Skeletal muscle tissue (tissue), 4 donors: ENCODE measurements around the gene FSD2. TPM values are rescaled to one million over a fixed set of nuclear protein-coding genes. Genes with fewer than 3 reads are reported as not detected.

Experiments
- H3K27ac ChIP-seq: one replicate; pipeline ENCODE4 v1.7.0; 2013; ENCODE audit warnings: mild to moderate bottlenecking, low read depth, low read length, inconsistent platforms
- H3K27me3 ChIP-seq, 3 donors: one replicate each; pipeline ENCODE4 v1.7.0; 2013; ENCODE audit warnings: low read length in 3 of 3; ENCODE audit not compliant: control insufficient read depth in 3 of 3, insufficient read depth in 3 of 3
- H3K36me3 ChIP-seq, 3 donors: one replicate each; pipeline ENCODE4 v1.7.0; 2013; ENCODE audit warnings: low read length in 3 of 3; ENCODE audit not compliant: control insufficient read depth in 3 of 3, insufficient read depth in 3 of 3
- H3K4me1 ChIP-seq, 3 donors: one replicate each; pipeline ENCODE4 v1.7.0; 2013; ENCODE audit warnings: low read length in 3 of 3, mild to moderate bottlenecking in 3 of 3; ENCODE audit not compliant: control insufficient read depth in 3 of 3, insufficient read depth in 3 of 3
- H3K4me3 ChIP-seq, 3 donors: one replicate each; pipeline ENCODE4 v1.7.0; 2013; ENCODE audit warnings: low read length in 3 of 3
- H3K9ac ChIP-seq, 3 donors: one replicate each; pipeline ENCODE4 v1.7.0; 2013; ENCODE audit warnings: low read length in 3 of 3, mild to moderate bottlenecking in 3 of 3, moderate library complexity in 2 of 3, low read depth in 1 of 3
- H3K9me3 ChIP-seq, 3 donors: one replicate each; pipeline ENCODE4 v1.7.0; 2013; ENCODE audit warnings: low read length in 3 of 3; ENCODE audit not compliant: control insufficient read depth in 3 of 3
- total RNA-seq: library from RNA; depleted of rRNA; stranded (reverse); fragments of >200 nt; gene quantifications from one replicate; pipeline ENCODE4 v1.2.3, GENCODE V29; 2014
- donor health status: Osteomylitis.

The FSD2 gene, protein sequence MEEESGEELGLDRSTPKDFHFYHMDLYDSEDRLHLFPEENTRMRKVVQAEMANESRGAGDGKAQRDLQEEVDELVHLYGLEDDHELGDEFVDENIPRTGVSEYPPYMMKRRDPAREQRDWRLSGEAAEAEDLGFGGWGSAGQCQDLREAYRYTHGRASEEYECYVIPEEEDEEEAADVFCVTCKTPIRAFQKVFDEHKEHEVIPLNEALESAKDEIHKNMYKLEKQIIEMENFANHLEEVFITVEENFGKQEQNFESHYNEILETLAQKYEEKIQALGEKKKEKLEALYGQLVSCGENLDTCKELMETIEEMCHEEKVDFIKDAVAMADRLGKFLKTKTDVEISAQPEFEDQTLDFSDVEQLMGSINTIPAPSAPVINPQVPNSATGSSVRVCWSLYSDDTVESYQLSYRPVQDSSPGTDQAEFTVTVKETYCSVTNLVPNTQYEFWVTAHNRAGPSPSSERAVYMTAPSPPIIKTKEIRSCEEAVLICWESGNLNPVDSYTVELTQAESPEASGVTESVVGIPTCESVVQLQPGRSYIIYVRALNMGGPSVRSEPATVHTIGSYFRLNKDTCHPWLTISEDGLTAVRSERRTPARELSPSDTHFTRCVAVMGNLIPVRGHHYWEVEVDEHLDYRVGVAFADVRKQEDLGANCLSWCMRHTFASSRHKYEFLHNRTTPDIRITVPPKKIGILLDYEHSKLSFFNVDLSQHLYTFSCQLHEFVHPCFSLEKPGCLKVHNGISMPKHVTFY
- 26.6 TPM for total RNA-seq

DNA sequence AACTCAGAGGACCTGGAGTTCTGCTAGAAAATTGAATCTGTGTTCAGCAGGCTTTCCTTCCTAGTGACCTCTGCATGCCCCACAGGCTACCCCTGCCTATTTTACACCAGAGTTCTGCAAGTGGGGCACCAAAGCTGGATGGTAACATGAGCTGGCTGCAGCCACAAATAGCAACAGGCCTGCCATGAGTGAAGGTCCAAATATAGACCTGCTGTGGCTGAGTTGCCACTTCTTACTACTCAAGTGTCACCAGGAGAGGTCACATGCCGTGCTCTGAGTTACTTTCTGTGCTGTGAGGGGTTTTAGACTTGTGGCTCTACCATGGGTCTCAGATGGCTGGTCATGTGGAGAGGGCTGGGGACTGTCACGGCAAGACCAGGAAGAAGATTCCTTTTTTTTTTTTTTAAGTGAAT is at the start of gene FSD2:
Gene FSD2 (minus strand): TSS at position 76 of the 413 bp plus-strand sequence. CDS start 18,679 bp downstream, outside the sequence.
- peak within 1 kb of the TSS; percentile 99 for H3K27ac ChIP-seq
- peaks cover 0 to 15% (median 11%) of the 10 kb centered on the region in 3 donors for H3K36me3 ChIP-seq
- H3K9ac ChIP-seq = peak within 1 kb of the TSS; percentile 86 to 95 (median 90)
- peaks cover 46 to 60% (median 52%) of the 10 kb centered on the region in 3 donors for H3K4me1 ChIP-seq
- no peaks in the 10 kb centered on the region for H3K27me3 ChIP-seq
- no peaks in the 10 kb centered on the region for H3K9me3 ChIP-seq
- peak within 1 kb of the TSS; percentile 71 to 85 (median 74) for H3K4me3 ChIP-seq

DNA sequence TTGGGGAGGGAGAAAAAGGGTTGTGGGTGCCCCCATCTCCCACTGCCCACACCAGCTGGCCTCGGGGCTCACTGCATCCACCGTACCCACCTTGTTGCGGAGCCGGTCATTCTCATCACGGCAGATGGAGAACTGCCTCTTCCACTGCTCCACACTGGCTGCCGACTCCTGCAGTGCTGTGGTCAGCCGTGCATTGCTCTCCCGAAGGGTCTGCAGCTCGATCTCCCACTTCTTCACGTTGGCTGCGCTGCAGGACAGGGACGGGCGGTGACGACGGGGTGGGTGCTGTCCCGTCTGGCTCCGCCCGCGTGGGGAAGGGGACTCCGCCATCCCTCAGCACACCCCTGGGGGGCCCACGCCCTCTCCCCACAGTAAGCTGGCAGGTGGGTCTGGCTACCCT is 48.7 kb upstream of the FSD2 start:
- Histone ChIP-seq H3K27ac (no peak overlapping the region), H3K36me3 (peaks cover 19 to 38% (median 37%) of the 10 kb centered on the region in 3 donors), H3K9me3 (no peaks in the 10 kb centered on the region), H3K4me1 (peaks cover 4 to 16% (median 8%) of the 10 kb centered on the region in 3 donors), H3K4me3 (no peak overlapping the region), H3K9ac (no peak overlapping the region), H3K27me3 (no peaks in the 10 kb centered on the region)

DNA sequence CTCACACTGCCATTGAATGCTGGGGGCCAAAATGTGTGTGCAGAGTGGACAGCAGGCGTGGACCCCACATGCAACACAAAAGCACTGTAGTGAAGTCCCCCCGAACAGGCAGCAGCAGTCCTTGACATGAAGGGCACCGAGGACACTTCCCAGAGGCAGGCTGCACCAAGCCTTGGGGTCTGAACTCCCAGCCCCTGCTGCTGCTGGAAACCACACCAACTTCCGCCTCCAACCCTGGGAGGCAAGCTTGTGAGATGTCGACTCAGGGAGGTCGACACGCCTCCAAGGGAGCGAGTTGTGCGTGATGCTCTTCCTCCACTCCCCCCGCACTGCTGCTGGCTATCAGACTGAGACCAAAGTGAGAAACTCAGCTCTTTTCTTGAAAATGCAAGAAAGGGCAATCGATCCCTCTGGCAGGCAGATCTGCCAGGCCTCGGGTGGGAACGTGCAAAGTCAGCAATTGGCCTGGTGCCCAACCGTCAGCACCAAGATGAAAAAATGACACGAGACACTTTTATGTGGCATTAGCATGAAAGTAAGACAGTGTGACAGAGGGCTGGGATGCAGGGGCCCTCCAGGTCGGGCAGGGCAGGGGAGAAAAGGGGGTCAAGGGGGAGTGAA is 47.2 kb upstream of the FSD2 start:
- Histone ChIP-seq H3K4me1 (peaks cover 7 to 29% (median 18%) of the 10 kb centered on the region in 3 donors), H3K9ac (no peak overlapping the region), H3K36me3 (peaks cover 19 to 30% (median 30%) of the 10 kb centered on the region in 3 donors), H3K27ac (no peak overlapping the region), H3K9me3 (no peaks in the 10 kb centered on the region), H3K27me3 (no peaks in the 10 kb centered on the region), H3K4me3 (no peak overlapping the region)

DNA sequence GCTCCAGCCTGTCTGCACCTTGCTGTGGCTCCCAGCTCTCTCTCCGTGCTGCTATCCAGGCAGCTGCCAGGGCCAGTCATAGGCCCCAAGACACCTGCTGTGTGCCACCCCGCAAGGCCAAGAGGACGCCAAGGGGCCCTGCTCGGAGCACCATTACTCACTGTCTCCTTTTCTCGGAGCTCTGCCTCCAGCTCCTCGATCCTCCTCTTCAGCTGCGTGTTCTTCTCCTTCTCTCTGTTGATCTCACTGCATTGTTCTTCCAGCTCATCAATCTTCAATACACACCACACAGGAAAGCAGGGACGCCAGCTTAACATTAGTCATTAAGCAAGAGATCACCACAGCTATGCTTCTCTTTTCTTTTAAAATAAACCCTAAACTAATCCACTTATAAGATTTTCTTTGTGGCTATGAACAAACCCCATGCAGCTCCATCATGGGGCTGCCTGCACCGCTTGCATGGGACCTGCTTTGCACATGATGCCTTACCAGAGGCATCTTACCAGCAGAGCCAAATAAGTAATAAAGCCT is 46.2 kb upstream of the FSD2 start:
- Histone ChIP-seq H3K4me1 (peaks cover 7 to 29% (median 18%) of the 10 kb centered on the region in 3 donors), H3K9ac (no peak overlapping the region), H3K9me3 (no peaks in the 10 kb centered on the region)

DNA sequence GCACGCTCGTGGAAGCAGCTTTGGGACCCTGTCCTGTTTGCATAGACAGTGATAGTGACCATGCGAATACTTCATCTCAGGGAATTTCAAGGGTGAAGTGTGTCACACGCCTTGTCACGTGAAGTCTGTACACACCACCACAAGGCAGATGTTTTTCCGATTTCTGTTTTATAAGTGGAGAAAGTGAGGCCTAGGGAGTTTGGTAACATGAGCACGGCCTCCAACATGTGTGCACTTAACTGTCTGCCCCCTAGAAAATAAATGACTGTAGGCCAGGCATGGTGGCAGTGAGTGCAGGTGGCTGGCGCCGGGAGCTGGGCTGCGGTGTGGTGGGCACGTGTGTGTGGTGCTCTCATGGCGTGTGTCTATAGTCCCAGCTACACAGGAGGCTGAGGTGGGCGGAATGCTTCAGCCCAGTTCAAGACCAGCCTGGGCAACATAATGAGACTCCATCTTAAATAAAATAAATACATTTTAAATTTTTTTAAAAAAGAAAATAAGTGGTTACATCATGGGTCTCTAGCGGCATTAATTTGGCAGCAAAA is 45.5 kb upstream of the FSD2 start:
- no peak overlapping the region for H3K9ac ChIP-seq
- H3K9me3 ChIP-seq = no peaks in the 10 kb centered on the region
- H3K27me3 ChIP-seq = no peaks in the 10 kb centered on the region
- no peak overlapping the region for H3K4me3 ChIP-seq
- H3K27ac ChIP-seq = no peak overlapping the region
- H3K4me1 ChIP-seq = peaks cover 7 to 29% (median 18%) of the 10 kb centered on the region in 3 donors
- H3K36me3 ChIP-seq = peaks cover 21 to 42% (median 42%) of the 10 kb centered on the region in 3 donors

More for the DNA sequence above, 46.2 kb upstream of the FSD2 start:
- Histone ChIP-seq H3K36me3 (peaks cover 21 to 39% (median 36%) of the 10 kb centered on the region in 3 donors), H3K27me3 (no peaks in the 10 kb centered on the region), H3K27ac (no peak overlapping the region), H3K4me3 (no peak overlapping the region)

DNA sequence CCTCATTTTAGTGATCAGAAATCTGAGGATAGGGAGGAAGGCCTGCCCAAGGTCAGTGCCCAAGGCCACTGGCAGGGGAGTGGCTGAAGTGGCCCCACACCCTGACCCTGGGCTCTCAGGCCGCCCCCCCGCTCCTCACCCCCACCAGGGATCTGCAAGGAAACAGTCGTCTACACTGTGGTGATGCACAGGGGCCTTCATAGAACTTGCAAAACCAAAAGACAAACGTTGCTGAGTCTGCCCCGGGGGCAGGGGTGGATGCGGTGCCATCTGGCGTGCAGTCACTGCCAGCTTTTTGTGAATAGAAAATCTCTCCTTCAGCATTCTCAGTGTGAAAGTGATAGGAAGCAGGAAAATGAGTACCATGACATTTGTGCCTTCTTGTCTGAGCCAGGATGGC is 44.9 kb upstream of the FSD2 start:
- Histone ChIP-seq H3K36me3 (peaks cover 21 to 44% (median 42%) of the 10 kb centered on the region in 3 donors), H3K9ac (peak overlapping the region in 1 of 3 donors; percentile 70), H3K4me3 (no peak overlapping the region), H3K4me1 (peaks cover 7 to 29% (median 18%) of the 10 kb centered on the region in 3 donors), H3K9me3 (no peaks in the 10 kb centered on the region), H3K27me3 (no peaks in the 10 kb centered on the region), H3K27ac (no peak overlapping the region)

DNA sequence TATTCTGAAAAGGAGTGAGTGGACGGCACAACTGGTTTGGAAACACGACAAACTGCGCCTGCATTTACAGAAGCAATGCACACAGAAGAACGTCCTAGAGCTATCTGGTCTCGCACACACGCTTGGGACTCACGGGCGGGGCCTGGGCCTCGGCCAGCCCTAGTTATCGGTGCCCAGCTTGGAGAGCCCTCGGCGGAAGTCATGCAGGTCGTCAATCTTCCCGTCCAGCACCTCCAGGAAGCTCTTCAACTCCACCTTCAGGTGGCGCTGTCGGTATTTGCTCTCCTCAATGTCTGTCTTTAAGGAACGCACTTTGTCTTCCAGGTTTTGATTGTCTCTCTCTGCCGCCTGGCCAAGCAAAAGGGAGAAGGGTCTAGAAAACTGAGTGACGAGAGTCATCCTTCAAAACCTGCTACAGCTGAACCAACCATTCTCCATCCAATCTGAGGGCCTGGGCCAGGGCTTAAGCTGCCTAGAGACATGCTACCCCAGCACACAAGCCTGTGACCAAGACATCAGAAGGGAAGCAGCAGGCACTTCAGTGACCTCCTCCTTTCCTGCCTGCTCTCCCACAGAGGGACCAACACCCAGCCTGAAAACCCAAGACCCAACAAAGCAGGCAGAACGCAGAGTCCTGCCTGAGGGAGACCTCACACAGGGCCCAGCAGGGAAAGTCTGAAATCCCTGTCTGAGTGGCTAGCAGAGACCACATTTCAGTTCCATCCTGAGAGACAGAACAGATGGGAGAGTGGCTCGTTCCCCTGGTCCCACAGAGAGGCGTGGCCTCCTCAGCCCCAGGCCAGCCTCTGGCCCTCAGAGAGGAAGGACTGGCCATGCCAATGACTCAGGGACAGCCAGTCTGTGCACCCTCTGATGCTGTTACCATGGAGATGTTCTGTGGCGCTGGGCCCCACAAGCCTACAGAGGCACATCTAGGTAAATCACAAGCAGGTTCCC is 44.0 kb upstream of the FSD2 start:
- H3K9me3 ChIP-seq = no peaks in the 10 kb centered on the region
- H3K27me3 ChIP-seq = no peaks in the 10 kb centered on the region
- peak overlapping the region in 2 of 3 donors; percentile 27 to 35 for H3K4me3 ChIP-seq
- H3K36me3 ChIP-seq = peaks cover 21 to 44% (median 42%) of the 10 kb centered on the region in 3 donors
- peak overlapping the region; percentile 70 for H3K27ac ChIP-seq
- H3K4me1 ChIP-seq = peaks cover 7 to 29% (median 18%) of the 10 kb centered on the region in 3 donors
- peak overlapping the region in 2 of 3 donors; percentile 35 to 70 for H3K9ac ChIP-seq

DNA sequence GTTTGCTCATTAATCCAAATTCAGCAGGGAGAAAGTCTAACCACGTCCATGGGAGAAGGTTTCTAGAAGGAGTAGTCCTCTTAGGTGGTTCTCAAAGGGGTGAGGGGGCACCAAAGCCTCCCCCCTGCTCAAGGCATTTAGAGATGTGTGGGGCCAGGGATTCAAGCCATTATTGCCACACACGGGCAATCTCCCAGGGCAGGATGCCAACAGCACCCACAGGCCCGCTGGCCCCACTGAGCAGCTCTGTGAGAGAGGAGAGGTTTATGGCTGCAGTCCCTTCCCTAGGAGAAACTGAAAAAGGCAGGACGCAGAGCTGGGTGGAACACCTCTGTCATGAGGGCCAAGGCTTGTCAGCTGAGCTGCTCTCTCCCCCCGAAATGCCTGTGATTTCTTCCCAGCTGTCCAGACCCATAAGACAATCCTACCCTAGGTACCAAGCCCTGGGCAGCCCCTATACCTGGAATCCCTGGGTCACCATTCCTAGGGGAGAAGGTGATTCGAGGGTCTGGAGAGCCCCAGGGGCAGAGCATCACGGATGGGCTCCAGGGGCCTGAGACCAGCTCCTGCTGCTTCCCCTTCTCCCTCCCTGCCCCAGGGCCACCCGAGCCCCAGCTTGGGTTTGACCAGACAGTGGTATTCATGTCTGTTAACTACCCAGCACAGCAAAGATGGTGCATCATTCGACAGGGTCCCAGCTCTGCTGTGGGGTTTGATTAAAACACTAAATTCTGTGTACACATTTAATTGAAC is 42.5 kb upstream of the FSD2 start:
- H3K27me3 ChIP-seq = no peaks in the 10 kb centered on the region
- H3K4me3 ChIP-seq = no peak overlapping the region
- H3K27ac ChIP-seq = no peak overlapping the region
- peaks cover 23 to 40% (median 39%) of the 10 kb centered on the region in 3 donors for H3K36me3 ChIP-seq
- H3K9ac ChIP-seq = peak overlapping the region in 1 of 3 donors; percentile 25
- no peaks in the 10 kb centered on the region for H3K9me3 ChIP-seq
- peaks cover 7 to 29% (median 18%) of the 10 kb centered on the region in 3 donors for H3K4me1 ChIP-seq
